Activated CD4-positive, alpha-beta T cell treated with anti-CD3 and anti-CD28 coated beads for 36 hours (primary cell): Measurements from ENCODE around the gene PPP1CC. TPM values are rescaled to one million over a fixed set of nuclear protein-coding genes. Genes with fewer than 3 reads are reported as not detected.
A peak's percentile ranks its signal among the peaks of the same experiment; 100 is the strongest.

Experiments
- ATAC-seq: fragments of 200-7000 bp; cut with Tn5 transposase; one replicate; pipeline ENCODE4 v1.10.0; 2021; ENCODE audit warnings: mild to moderate bottlenecking, moderate library complexity
- CTCF ChIA-PET: fragments of 350-600 bp; sonication (Branson Sonifier 250); formaldehyde crosslinking; loops from one replicate; lab custom pipeline; 2021; ENCODE audit warnings: antibody characterized with exemption; lab: Charles Lee
- POLR2A ChIA-PET: fragments of 350-600 bp; sonication (Branson Sonifier 250); formaldehyde crosslinking; loops from one replicate; lab custom pipeline; 2021; ENCODE audit warnings: antibody characterized with exemption, inconsistent platforms; lab: Charles Lee
- DNase-seq: peaks from one replicate; pipeline ENCODE4 v3.0.0-alpha.2; 2020
- H3K27ac Mint-ChIP-seq: one replicate; pipeline ENCODE4 v1.8.0; 2021; ENCODE audit warnings: mixed read lengths
- H3K27me3 Mint-ChIP-seq: one replicate; pipeline ENCODE4 v1.8.0; 2021; ENCODE audit warnings: mixed read lengths
- H3K36me3 Mint-ChIP-seq: one replicate; pipeline ENCODE4 v1.8.0; 2021; ENCODE audit warnings: low read depth, mixed read lengths
- H3K4me1 Mint-ChIP-seq: one replicate; pipeline ENCODE4 v1.8.0; 2021; ENCODE audit warnings: mixed read lengths
- H3K4me3 Mint-ChIP-seq: one replicate; pipeline ENCODE4 v1.8.0; 2021; ENCODE audit warnings: mild to moderate bottlenecking, moderate library complexity, mixed read lengths
- H3K9me3 Mint-ChIP-seq: one replicate; pipeline ENCODE4 v1.8.0; 2021; ENCODE audit warnings: low read depth, mixed read lengths
- intact Hi-C, 2 experiments: fragments of 100-400 bp; cut with DNase I in 1 of 2; cut with micrococcal nuclease in 1 of 2; formaldehyde crosslinking; loops; one replicate each; pipeline versions ENCODE4 v1.14.2 to v1.15.1; 2022 to 2024; cut with DNase I, micrococcal nuclease
- total RNA-seq, 2 experiments: library from RNA; stranded (reverse); gene quantifications; one replicate each; pipeline ENCODE4 v1.2.3, GENCODE V29; 2021

The PPP1CC gene
- total RNA-seq, 2 experiments from 2014 or later = 201 to 283 TPM

- ChIA-PET POLR2A (no interaction called here), CTCF (interaction anchor here (0.7 kb wide), 1 partner anchor 24 kb away, joined by 4 read pairs; no protein-coding TSS in a partner anchor)
- H3K27ac Mint-ChIP-seq = no peak overlapping the region
- H3K9me3 Mint-ChIP-seq = no peaks in the 10 kb centered on the region
- ATAC-seq = peak; percentile 19
- no peaks in the 10 kb centered on the region for H3K27me3 Mint-ChIP-seq
- peaks cover 18% of the 10 kb centered on the region for H3K4me1 Mint-ChIP-seq
- no peak overlapping the region for H3K4me3 Mint-ChIP-seq
- intact Hi-C loops = no loop called here
- peaks cover 7% of the 10 kb centered on the region for H3K36me3 Mint-ChIP-seq
- no peak for DNase-seq
Measured at GRCh38 chr12:110677206-110677911, 65.3 kb downstream of the PPP1CC start.

GRCh38 chr12:110676171-110676570, 66.5 kb downstream of the PPP1CC start:
- H3K36me3 Mint-ChIP-seq = peaks cover 7% of the 10 kb centered on the region
- POLR2A ChIA-PET = interaction anchor here (0.6 kb wide), 1 partner anchor 39 kb away, joined by 3 read pairs; no protein-coding TSS in a partner anchor
- ATAC-seq (no peak), DNase-seq (no peak)
- H3K9me3 Mint-ChIP-seq = no peaks in the 10 kb centered on the region
- no peaks in the 10 kb centered on the region for H3K27me3 Mint-ChIP-seq
- intact Hi-C loops = no loop called here
- H3K4me3 Mint-ChIP-seq = no peak overlapping the region
- CTCF ChIA-PET = interaction anchor here (1.3 kb wide), 1 partner anchor 12 kb away, joined by 3 read pairs; no protein-coding TSS in a partner anchor
- no peak overlapping the region for H3K27ac Mint-ChIP-seq
- peaks cover 18% of the 10 kb centered on the region for H3K4me1 Mint-ChIP-seq

- ATAC-seq = peak; percentile 77
- Mint-ChIP-seq H3K4me3 (peak overlapping the region; percentile 13), H3K27me3 (no peaks in the 10 kb centered on the region), H3K27ac (peak overlapping the region; percentile 81), H3K9me3 (peaks cover 4% of the 10 kb centered on the region), H3K4me1 (peaks cover 27% of the 10 kb centered on the region), H3K36me3 (peaks cover 17% of the 10 kb centered on the region)
- ChIA-PET CTCF (interaction anchor here (0.6 kb wide), 2 partner anchors 34 to 69 kb away, joined by 3 read pairs; no protein-coding TSS in a partner anchor), POLR2A (no interaction called here)
- intact Hi-C loops = no loop called here
- peak; percentile 68 for DNase-seq
Measured at GRCh38 chr12:110670161-110670701, 72.5 kb downstream of the PPP1CC start.

Other genes starting within 250 kb of the PPP1CC start
- 100 to 1,000 TPM in 1 of 2 experiments, 10 to 100 TPM in 1; 84.4 to 103 TPM for gene VPS29, start 240.8 kb downstream of the PPP1CC start, total RNA-seq
- 1 to 10 TPM; 1.5 to 2.2 TPM for gene RAD9B, start 240.6 kb downstream of the PPP1CC start, total RNA-seq
- 10 to 100 TPM; 33.4 to 36.5 TPM for gene PPTC7, start 159.6 kb downstream of the PPP1CC start, total RNA-seq
- gene TCTN1, start 128.8 kb downstream of the PPP1CC start, total RNA-seq = 1 to 10 TPM; 7.2 to 7.3 TPM
- 1 to 10 TPM; 4.4 to 4.7 TPM for gene HVCN1, start 53.8 kb downstream of the PPP1CC start, total RNA-seq
- not detected for gene CCDC63, start 104.1 kb upstream of the PPP1CC start, total RNA-seq
- gene MYL2, start 177.7 kb upstream of the PPP1CC start, total RNA-seq = not detected